Measurements from ENCODE around the gene PCDHGB3. TPM values are rescaled to one million over a fixed set of nuclear protein-coding genes. Genes with fewer than 3 reads are reported as not detected.
A peak's percentile ranks its signal among the peaks of the same experiment; 100 is the strongest.
"Not testable (repeated sequence)": the region's sequence is repeated elsewhere in the genome, so short reads cannot be mapped to it uniquely, and the experiment has no call there.

PCDHGB3 gene
- total and polyA plus RNA-seq, 7 donors: under 0.01 to 16.1 (median 6.1) TPM; not detected in 1

DNA sequence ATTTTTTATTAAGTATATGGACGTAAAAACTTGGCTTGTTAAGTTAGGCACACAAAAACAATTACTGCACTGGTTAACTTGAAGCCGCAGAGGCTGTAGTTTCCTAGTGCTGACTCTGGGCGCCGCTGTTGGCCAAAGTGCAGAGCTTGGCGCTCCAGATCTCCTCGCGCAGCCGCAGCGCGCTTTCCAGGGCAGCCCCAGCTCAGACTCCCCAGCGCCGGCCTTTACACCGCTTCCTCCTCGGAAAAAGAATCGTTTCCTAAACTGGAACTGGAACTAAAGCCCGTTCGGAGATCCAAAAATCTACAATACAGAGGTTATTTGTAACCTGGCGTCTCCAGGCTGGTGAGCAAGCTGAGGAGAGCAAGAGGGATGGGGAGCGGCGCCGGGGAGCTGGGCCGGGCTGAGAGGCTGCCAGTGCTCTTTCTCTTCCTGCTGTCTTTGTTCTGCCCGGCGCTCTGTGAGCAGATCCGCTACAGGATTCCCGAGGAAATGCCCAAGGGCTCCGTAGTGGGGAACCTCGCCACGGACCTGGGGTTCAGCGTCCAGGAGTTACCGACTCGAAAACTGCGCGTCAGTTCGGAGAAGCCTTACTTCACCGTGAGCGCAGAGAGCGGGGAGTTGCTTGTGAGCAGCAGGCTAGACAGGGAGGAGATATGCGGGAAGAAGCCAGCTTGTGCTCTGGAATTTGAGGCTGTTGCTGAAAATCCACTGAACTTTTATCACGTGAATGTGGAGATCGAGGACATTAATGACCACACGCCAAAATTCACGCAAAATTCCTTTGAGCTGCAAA lies 27.9 kb downstream of the PCDHGB3 start, which contains the start of gene PCDHGB5:
TSS of gene PCDHGB5 (plus strand) at position 192 of the 796 bp plus-strand sequence. CDS start at position 373, 181 bp downstream.
- DNase-seq: not testable (repeated sequence)
- H3K4me3 ChIP-seq: peak within 1 kb of the TSS in 3 of 4 donors; percentile 16 to 26 (median 25)

DNA sequence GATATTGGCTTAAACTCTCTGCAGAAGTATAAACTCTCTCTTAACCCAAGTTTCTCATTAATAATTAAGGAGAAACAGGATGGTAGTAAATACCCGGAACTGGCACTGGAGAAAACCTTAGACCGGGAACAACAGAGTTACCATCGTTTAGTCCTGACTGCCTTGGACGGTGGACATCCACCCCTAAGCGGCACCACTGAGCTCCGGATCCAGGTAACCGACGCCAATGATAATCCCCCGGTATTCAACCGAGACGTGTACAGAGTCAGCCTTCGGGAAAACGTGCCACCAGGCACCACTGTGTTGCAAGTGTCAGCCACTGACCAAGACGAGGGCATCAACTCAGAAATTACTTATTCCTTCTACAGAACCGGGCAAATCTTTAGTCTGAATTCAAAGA lies 28.6 kb downstream of the PCDHGB3 start:
- H3K27ac ChIP-seq: no peak overlapping the region
- peaks cover 41 to 88% (median 71%) of the 10 kb centered on the region in 4 donors for H3K9me3 ChIP-seq
- 31 to 46% methylated on average over 15 of the region's 15 CpGs for WGBS, 2 donors
- no peak for DNase-seq
- no peaks in the 10 kb centered on the region for H3K4me1 ChIP-seq
- no peak for TF ChIP-seq POLR2AphosphoS5 (IDR thresholded peaks at IDR 0.05)
- no peak for TF ChIP-seq POLR2A (IDR thresholded peaks at IDR 0.05)
- TF ChIP-seq, protein P1, sequence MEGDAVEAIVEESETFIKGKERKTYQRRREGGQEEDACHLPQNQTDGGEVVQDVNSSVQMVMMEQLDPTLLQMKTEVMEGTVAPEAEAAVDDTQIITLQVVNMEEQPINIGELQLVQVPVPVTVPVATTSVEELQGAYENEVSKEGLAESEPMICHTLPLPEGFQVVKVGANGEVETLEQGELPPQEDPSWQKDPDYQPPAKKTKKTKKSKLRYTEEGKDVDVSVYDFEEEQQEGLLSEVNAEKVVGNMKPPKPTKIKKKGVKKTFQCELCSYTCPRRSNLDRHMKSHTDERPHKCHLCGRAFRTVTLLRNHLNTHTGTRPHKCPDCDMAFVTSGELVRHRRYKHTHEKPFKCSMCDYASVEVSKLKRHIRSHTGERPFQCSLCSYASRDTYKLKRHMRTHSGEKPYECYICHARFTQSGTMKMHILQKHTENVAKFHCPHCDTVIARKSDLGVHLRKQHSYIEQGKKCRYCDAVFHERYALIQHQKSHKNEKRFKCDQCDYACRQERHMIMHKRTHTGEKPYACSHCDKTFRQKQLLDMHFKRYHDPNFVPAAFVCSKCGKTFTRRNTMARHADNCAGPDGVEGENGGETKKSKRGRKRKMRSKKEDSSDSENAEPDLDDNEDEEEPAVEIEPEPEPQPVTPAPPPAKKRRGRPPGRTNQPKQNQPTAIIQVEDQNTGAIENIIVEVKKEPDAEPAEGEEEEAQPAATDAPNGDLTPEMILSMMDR (IDR thresholded peaks at IDR 0.05): no peak
- TF ChIP-seq EP300 (IDR thresholded peaks at IDR 0.05): no peak
- no peak overlapping the region for H3K4me3 ChIP-seq
- intact Hi-C loops (cut with DNase I): no loop called here
- peaks cover 0 to 5% (median 0%) of the 10 kb centered on the region in 3 donors for H3K27me3 ChIP-seq
- H3K36me3 ChIP-seq: peaks cover 0 to 5% (median 0%) of the 10 kb centered on the region in 4 donors

More for the DNA sequence above, 27.9 kb downstream of the PCDHGB3 start, which contains the start of gene PCDHGB5:
- H3K4me1 ChIP-seq; intact Hi-C loops (cut with DNase I); H3K36me3 ChIP-seq; H3K27ac ChIP-seq: not testable (repeated sequence)
- 10 to 22% methylated on average over 25 of the region's 43 CpGs for WGBS, 2 donors
- Histone ChIP-seq H3K27me3 (peaks cover 0 to 11% (median 0%) of the 10 kb centered on the region in 3 donors), H3K9me3 (peaks cover 40 to 88% (median 71%) of the 10 kb centered on the region in 4 donors)
- TF ChIP-seq, protein P1 (IDR thresholded peaks at IDR 0.05): peak in 2 of 4 experiments; percentile 11 to 27

DNA sequence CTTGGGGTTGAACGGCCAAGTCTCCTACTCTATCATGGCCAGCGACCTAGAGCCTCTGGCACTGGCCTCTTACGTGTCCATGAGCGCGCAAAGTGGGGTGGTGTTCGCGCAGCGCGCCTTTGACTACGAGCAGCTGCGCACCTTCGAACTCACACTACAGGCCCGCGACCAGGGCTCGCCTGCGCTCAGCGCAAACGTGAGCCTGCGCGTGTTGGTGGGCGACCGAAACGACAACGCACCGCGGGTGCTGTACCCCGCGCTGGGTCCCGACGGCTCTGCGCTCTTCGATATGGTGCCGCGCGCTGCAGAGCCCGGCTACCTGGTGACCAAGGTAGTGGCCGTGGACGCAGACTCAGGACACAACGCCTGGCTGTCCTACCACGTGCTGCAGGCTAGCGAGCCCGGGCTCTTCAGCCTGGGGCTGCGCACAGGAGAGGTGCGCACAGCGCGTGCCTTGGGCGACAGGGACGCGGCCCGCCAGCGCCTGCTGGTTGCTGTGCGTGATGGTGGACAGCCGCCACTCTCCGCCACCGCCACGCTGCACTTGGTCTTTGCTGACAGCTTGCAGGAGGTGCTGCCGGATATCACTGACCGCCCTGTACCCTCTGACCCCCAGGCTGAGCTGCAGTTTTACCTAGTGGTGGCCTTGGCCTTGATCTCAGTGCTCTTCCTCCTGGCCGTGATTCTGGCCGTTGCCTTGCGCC lies 29.7 kb downstream of the PCDHGB3 start:
- Histone ChIP-seq H3K4me3 (no peak overlapping the region), H3K27ac (no peak overlapping the region), H3K4me1 (no peaks in the 10 kb centered on the region), H3K36me3 (peaks cover 0 to 5% (median 0%) of the 10 kb centered on the region in 4 donors), H3K9me3 (peaks cover 41 to 88% (median 72%) of the 10 kb centered on the region in 4 donors), H3K27me3 (no peaks in the 10 kb centered on the region)
- WGBS, 2 donors: 36 to 64% methylated on average over 61 of the region's 61 CpGs
- intact Hi-C loops (cut with DNase I): no loop called here
- no peak for DNase-seq
- TF ChIP-seq POLR2AphosphoS5 (IDR thresholded peaks at IDR 0.05) (no peak), EP300 (IDR thresholded peaks at IDR 0.05) (no peak), POLR2A (IDR thresholded peaks at IDR 0.05) (no peak)
- TF ChIP-seq, protein P1 (IDR thresholded peaks at IDR 0.05): no peak

DNA sequence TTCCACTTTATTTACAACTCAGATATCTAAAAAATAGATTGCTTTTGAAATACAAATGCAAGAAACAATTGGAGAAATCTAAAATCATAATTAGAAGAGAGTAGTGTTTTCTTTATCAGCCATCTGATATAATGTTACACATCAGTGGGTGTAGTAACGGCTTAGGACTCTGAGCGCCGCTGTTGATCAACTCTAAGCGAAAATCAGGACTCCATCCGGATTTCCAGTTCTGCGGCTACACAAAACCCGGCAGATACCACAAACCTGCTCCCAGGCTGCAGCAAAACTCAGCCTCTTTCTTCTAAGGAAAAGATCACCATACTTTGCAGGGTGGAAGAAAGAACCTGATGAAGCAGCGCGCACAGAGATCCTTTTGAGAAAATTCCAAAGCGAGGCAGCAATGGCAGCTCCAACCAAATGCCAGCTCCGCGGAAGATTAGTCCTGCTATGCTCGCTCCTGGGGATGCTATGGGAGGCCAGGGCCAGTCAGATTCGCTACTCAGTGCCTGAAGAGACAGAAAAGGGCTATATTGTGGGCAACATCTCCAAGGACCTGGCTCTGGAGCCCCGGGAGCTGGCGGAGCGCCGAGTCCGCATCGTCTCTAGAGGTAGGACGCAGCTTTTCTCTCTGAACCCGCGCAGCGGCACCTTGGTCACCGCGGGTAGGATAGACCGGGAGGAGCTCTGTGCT lies 32.7 kb downstream of the PCDHGB3 start, which contains the start of gene PCDHGA9:
TSS of gene PCDHGA9 (plus strand) at position 226 of the 691 bp plus-strand sequence. CDS start at position 401, 175 bp downstream.
- no peak within 1 kb of the TSS for H3K27ac ChIP-seq
- WGBS, 2 donors: 20 to 51% methylated on average over 27 of the region's 27 CpGs
- no peak for DNase-seq
- peaks cover 0 to 5% (median 0%) of the 10 kb centered on the region in 4 donors for H3K36me3 ChIP-seq
- peaks cover 36 to 89% (median 79%) of the 10 kb centered on the region in 4 donors for H3K9me3 ChIP-seq
- TF ChIP-seq POLR2AphosphoS5 (IDR thresholded peaks at IDR 0.05) (no peak), POLR2A (IDR thresholded peaks at IDR 0.05) (no peak), EP300 (IDR thresholded peaks at IDR 0.05) (no peak)
- TF ChIP-seq, protein P1 (IDR thresholded peaks at IDR 0.05): no peak
- no peaks in the 10 kb centered on the region for H3K27me3 ChIP-seq
- intact Hi-C loops (cut with DNase I): no loop called here
- H3K4me3 ChIP-seq: peak within 1 kb of the TSS in 3 of 4 donors; percentile 19 to 23 (median 21)
- H3K4me1 ChIP-seq: no peaks in the 10 kb centered on the region

Measured in sigmoid colon (tissue), 7 donors.